Measurements from ENCODE around the gene CIDEB. TPM values are rescaled to one million over a fixed set of nuclear protein-coding genes. Genes with fewer than 3 reads are reported as not detected.
A peak's percentile ranks its signal among the peaks of the same experiment; 100 is the strongest.
"Not testable (repeated sequence)": the region's sequence is repeated elsewhere in the genome, so short reads cannot be mapped to it uniquely, and the experiment has no call there.

CIDEB gene
- 0.06 TPM in 1 of 2 replicates, not detected in the other for total RNA-seq (2014; rRNA removed; shearing (Covaris generic))

GRCh38 chr14:24307575-24308341 lies at the start of gene CIDEB:
TSS of gene CIDEB (minus strand) at chr14:24307977. CDS start at chr14:24307858, 119 bp downstream.
- peak; percentile 64 for DNase-seq (ENCODE audit: low read depth)

GRCh38 chr14:24356208-24356607 lies 48.4 kb upstream of the CIDEB start:
- no peak for DNase-seq (ENCODE audit: low read depth)

GRCh38 chr14:24355009-24355408 lies 47.2 kb upstream of the CIDEB start:
- DNase-seq (ENCODE audit: low read depth) = no peak

- DNase-seq (ENCODE audit: low read depth) = not testable (repeated sequence)
Observed at GRCh38 chr14:24354482-24354825, 46.7 kb upstream of the CIDEB start.

- no peak for DNase-seq (ENCODE audit: low read depth)
Observed at GRCh38 chr14:24353559-24354481, 46.0 kb upstream of the CIDEB start.

GRCh38 chr14:24351517-24351916 lies 43.7 kb upstream of the CIDEB start:
- no peak for DNase-seq (ENCODE audit: low read depth)

- no peak for DNase-seq (ENCODE audit: low read depth)
Observed at GRCh38 chr14:24349742-24350141, 42.0 kb upstream of the CIDEB start.

GRCh38 chr14:24348186-24348585 lies 40.4 kb upstream of the CIDEB start:
- DNase-seq (ENCODE audit: low read depth) = no peak

- no peak for DNase-seq (ENCODE audit: low read depth)
Observed at GRCh38 chr14:24347134-24347533, 39.4 kb upstream of the CIDEB start.

- DNase-seq (ENCODE audit: low read depth) = no peak
Observed at GRCh38 chr14:24343795-24344660, 36.3 kb upstream of the CIDEB start.

- no peak for DNase-seq (ENCODE audit: low read depth)
Observed at GRCh38 chr14:24342889-24343288, 35.1 kb upstream of the CIDEB start.

GRCh38 chr14:24340606-24341005 lies 32.8 kb upstream of the CIDEB start:
- no peak for DNase-seq (ENCODE audit: low read depth)

GRCh38 chr14:24339284-24340151 lies 31.7 kb upstream of the CIDEB start, which contains the start of gene RIPK3:
TSS of gene RIPK3 (minus strand) at chr14:24339991. CDS start at chr14:24339826, 165 bp downstream.
- no peak for DNase-seq (ENCODE audit: low read depth)

- DNase-seq (ENCODE audit: low read depth) = no peak
Observed at GRCh38 chr14:24338843-24339242, 31.1 kb upstream of the CIDEB start.

- DNase-seq (ENCODE audit: low read depth) = no peak
Observed at GRCh38 chr14:24337824-24338175, 30.0 kb upstream of the CIDEB start.

GRCh38 chr14:24337144-24337823 lies 29.5 kb upstream of the CIDEB start:
- DNase-seq (ENCODE audit: low read depth) = no peak

- no peak for DNase-seq (ENCODE audit: low read depth)
Observed at GRCh38 chr14:24335461-24336171, 27.8 kb upstream of the CIDEB start.

- no peak for DNase-seq (ENCODE audit: low read depth)
Observed at GRCh38 chr14:24334431-24335291, 26.9 kb upstream of the CIDEB start, which contains the start of gene ADCY4. TSS of gene ADCY4 (minus strand) at chr14:24335071. CDS start at chr14:24334652, 419 bp downstream.

All from Daoy (cell line).